Measurements from ENCODE around the gene FAAP100.

The FAAP100 gene

DNA sequence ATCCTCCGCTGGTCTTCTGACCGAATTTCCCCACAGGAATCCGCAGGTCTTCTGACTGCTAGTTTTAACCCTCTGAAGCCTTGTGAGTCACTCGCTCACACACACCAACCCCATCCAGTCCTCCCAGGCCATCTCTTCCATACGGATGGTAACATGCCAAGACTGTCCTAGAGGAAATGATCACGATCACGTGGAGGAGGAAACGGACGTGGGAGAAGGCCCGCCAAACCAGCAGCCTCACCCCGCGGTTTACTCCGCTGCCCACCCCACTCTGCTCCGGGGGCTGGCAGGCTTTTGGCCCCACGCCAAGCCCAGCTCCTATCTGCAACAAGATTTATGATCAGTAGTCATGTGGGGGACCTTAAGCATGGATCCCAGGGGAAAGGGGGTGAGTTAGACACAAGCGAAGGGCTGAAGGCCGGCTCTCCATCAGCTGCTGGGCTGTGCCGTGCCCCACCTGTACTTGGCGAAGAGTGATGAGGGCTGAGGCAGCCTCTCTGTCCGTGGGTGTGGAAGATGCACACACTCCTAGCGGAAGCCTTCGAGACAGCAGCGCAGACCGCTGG is 1.5 kb upstream of the FAAP100 start:
- DNase-seq (ENCODE audit: low read depth) = peak; percentile 18

DNA sequence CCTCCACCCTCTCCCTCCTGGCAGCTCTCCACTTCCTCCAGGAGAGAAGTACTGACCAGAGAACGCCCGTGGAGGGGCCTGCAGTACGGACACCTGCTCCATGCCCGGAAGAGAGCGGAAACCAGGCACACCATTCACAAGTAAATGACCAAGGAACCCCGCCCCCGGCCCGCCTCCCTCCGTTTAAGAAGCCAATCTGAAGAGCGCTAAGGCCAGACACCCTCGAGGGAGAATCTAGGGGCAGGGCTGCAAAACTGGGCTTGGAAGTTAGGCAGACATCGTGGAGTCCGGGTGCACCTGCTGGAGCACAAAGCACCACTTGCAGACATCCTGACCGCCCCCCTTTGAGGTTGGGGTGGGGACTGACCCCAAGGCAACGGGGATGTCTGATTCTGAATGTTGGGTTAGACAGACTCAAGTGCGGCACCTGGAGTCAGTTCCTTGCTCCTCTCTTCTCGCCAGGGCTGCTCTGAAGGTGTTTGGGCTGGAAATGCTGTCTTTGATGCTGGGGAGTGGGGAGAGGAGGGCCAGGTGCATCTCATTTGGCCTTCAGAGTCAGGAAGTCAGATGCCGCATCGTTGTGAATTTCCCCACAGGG is 964 bp upstream of the FAAP100 start:
- DNase-seq (ENCODE audit: low read depth) = peak; percentile 59

DNA sequence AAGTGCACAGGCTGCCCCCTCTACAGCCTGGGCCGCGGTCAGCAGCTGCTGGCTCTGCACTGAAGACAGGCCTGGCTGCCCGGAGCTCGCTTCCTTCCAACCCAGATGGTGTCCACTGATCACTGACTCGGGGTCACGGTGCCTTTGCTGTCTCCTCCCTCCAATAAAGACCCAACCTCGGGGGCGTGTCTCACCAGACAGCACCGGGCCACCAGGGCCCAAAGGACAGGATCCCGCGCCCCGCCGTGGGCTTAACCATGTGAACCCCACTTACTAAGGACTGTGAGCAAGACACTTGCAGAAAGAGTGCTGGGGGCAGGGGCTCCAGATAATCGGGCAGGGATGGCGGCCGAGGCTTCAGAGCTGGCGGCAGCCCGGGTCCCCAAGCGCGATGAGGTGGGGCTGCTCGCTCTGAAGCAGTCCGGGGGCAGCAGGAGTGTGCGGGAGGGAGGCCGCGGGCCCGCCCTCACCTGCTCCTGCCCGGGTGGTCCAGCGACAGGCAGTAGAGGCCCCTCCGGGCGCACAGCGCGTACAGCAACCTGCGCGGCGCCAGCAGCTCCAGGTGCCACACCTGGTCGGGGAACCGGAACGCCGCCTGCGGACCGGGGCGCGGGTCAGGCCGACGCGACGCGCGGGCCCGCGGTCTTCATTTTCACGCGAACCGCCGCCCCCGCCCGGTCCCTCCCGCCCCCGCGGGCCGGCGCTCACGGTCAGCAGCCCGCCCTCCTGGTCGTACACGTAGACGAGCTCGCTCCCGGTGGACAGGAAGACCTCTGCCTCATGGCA is 502 bp downstream of the FAAP100 start:
- DNase-seq (ENCODE audit: low read depth) = no peak

DNA sequence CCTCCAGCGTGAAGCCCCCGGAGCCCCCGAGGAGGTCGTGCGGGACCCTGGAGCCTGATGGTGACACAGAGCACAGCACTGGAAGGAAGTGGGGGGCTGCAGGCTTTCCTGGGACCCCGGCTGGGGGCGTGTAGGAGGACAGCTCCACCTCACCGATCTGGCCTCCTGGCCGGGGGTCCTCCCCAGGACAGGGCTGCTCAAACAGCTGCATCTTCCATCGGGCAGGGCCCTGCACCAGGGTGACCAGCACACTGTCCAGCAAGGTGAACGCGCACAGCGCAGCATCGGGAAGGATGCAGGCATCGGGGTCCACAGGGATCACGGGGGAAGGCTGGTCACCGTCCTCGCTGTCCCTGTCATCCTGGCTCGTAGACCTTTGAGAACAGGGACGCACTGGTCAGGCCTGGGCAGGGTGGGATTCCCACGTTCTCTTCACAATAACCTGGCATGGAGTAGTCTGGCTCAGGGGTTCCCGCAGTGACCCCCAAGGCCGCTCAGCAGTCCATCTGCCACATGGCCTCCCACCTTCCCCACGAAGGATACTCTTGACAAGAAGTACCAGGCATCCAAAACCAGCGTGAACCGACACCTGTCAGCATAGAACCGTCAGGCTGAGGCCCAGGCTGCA is 1.2 kb downstream of the FAAP100 start:
- no peak for DNase-seq (ENCODE audit: low read depth)

DNA sequence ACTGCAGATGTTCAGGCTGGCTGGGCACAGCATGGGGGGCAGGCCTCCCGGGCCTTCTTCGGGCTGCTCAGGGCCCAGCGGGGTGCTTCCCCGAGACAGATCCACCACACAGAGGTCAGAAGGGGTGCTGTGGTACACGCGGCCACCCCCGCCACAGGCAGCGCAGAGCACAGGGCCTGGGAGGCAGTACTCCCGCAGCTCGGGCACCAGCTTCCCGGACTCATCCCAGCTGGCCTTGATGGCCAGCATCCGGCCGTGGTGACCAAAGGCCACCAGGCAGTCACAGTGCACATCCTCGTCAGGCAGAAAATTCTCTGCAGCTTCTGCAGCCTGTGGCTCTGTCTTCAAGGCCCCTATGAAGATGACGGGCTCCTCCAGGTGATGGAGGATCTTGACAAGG is 1.9 kb downstream of the FAAP100 start:
- DNase-seq (ENCODE audit: low read depth) = no peak

GRCh38 chr17:81549826-81550225 is 2.3 kb downstream of the FAAP100 start:
- no peak for DNase-seq (ENCODE audit: low read depth)

DNA sequence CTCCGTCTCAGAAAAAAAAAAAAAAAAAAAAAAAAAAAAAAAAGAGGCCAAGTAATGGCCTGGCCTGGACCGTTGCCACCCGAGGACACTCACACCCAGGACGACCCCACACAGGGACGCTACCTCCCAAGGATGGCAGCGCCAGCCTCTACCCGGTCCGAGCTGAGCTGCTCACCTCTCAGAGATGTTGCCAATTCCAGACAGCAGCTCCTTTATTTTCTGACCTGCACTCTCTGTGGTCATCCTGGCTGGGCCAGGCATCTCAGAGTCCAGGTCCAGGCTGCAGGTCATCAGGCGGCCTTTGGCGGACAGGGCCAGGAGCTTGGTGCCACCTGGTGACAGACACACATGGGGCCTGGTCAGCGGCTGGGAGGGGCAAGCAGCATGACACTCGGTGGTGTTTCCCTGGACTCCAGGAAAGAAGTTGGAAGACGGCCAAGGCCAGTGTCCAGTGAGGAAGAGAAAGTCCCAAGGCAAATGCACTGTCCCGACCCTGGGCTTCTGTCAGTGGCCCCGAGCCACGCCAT is 3.1 kb downstream of the FAAP100 start:
- DNase-seq (ENCODE audit: low read depth) = no peak

GRCh38 chr17:81547614-81547982 is 4.6 kb downstream of the FAAP100 start:
- DNase-seq (ENCODE audit: low read depth) = no peak

GRCh38 chr17:81546906-81547613 is 5.1 kb downstream of the FAAP100 start:
- no peak for DNase-seq (ENCODE audit: low read depth)

DNA sequence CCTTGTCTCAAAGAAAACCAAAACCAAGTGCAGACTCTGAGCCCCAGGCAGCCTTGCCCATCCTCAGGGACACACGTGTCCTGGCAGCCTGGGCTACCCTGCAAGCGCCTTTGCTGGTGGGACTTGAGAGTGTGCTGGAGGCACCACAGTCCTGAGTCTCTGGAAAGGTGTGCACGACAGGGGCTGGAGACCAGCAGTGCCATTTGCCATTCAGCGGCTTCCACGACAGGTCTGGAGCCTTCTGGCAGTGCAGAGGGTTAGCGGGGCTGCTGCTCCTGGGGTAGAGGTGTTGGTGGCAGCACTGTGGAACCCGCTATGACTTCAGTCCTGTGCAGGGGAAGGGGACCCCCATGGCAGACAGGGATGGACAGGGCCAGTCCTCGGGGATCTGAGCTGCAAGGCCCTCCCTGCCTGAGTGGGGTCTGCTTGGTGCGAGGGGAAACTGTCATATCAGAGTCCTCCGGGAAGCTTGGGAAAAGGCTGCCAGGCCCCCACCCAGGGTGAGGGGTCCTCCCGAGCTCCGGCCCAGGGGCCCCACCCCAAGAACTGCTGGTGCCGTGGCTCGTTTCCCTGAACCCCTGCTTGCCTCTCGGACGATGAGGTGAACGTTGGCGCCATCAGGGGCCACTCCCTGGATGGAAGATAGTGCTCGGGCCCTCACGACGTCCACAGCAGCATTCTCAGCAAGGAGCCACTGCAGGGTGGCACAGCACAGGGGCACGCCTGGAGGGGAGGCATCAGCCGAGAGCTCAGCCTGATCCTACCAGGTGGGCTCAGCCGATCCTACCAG is 6.8 kb downstream of the FAAP100 start:
- no peak for DNase-seq (ENCODE audit: low read depth)

DNA sequence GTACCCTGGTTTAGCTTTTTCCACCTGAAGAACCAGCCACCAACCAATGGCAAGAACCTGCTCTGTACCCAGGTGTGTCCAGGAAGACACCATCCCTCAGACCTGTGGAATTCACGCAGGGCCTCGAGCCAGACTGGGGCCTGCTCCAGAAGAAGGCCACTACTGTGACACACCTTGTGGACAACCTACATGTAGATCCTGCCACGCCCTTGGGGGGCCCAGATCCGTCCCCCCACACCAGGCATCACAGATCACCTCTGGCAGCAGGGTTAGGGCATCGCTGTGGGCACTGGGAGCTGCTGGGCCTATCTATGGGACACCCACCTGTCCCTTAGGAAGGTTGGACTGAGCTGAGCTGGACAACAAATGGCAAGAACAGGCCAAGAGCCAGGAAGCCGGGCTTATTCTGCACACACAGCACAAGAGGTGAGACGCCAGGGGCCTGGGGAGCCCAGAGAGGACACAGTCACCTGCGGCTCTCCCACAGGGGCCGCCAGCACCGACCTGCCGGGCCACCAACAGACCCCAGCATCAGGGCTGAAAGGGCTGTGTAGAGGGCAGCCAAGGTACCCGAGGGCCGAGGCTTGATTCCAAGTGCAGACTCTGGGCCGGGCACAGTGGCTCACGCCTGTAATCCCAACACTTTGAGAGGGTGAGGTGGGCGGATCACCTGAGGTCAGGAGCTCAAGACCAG is 7.7 kb downstream of the FAAP100 start:
- DNase-seq (ENCODE audit: low read depth) = no peak

GRCh38 chr17:81543756-81544155 is 8.4 kb downstream of the FAAP100 start:
- no peak for DNase-seq (ENCODE audit: low read depth)

DNA sequence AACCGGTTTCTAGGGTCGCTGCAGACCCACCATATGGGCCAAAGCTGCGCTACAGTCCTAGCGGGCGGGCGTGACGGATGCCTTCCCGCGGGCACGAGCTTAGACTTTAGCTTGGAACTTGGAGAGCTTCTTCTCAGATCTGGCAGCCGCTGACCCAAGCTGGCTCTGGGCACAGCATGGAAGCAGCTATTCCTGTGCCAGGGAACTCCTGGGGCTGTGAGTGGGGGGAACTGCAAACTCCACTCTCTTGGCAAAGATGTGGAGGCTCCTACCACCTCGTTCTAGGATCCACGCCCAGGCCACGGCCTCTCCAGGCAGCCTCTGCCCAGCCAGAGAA is 8.8 kb downstream of the FAAP100 start:
- DNase-seq (ENCODE audit: low read depth) = no peak

DNA sequence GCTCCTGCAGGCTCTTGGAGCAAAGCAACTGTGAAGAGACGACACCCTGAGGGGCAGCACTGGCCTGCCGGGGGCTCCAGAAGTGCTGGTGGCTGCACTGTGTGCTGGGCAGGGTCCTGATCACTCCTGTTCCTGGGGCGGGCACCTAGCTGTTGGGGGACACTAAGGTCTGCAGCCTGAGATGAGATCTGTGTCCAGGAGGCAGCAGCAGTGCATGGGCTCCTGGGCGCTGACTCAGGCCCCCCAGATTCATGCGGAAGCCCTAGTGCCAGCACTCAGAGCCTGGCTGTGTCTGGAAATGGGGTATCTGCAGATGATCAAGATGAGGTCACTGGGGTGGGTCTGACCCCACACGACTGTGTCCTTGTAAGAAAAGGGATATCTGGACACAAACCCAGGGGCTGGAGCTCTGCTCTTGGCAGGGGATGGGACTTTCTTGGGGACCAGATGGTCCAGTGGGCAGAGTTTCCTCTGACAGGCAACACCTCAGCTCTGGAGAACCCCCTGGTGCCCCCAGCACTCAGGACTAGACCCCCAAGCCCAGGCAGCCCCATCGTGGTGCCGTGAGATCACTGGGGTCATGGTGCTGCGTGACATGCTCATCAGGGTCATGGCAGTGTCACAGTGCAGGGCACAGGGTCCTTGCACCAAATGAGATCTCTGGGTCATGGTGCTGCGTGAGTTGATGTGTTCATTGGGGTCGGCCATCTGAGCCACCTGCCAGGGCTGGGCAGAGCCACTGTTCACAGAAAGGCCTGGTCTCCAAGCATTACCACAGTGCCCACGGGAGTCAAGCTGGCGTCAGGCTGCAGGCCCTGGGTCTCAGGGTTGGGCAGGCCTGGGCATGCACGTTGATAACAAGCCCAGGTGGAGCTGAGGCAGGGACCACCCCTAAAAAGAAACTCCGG is 9.5 kb downstream of the FAAP100 start:
- no peak for DNase-seq (ENCODE audit: low read depth)

GRCh38 chr17:81541123-81541522 is 11.0 kb downstream of the FAAP100 start:
- no peak for DNase-seq (ENCODE audit: low read depth)

DNA sequence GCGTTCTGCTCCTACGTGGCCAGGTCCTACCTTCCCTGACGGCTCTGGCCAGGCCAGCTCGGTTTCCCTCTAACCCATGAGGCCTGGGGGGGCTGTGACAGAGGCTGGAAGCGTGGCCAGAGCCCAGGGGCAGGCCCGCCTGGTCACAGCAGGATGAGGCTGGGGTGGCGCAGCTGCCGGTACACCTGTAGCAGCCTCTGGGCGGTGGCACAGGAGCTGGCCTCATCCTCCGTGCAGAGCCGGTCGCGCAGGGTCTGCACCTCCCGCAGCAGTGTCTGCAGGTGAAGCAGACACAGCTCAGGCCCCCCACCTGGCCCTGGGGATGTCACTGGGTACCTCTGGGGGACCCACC is 11.5 kb downstream of the FAAP100 start:
- no peak for DNase-seq (ENCODE audit: low read depth)

DNA sequence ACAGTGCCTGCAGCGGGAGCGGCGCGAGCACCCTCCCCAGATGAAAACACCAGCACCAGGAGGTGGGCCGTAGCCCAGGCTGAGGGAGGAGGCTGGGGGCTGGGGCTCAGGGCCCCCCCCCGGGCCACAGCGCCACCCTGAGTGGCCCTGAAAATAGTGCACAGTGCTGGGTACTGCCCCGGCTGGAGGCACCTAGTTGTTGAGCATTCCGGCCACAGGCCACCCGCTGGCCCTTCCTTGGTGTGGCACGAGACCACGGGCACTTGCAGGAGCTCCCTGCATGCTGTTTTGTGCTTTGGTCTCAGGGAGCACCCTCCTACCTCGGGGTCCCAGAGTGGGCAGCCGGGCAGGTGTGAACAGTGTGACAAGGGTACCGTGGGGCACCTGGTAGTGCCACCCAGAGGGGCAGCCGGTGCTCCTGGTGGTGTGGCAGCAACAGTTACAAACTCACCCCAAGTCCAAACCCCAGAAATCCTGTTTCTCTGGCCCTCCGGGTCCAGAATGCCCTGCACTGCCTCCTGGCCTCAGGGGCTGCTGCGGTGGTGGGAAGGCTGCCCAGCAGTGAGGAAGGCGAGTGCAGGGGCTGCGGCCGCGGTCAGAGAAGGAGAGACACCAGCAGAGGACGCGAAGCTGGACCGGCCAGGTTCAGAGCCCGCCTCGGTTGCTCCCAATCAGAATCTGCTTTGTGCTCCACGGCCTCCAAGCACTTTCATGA is 12.0 kb downstream of the FAAP100 start:
- DNase-seq (ENCODE audit: low read depth) = no peak

DNA sequence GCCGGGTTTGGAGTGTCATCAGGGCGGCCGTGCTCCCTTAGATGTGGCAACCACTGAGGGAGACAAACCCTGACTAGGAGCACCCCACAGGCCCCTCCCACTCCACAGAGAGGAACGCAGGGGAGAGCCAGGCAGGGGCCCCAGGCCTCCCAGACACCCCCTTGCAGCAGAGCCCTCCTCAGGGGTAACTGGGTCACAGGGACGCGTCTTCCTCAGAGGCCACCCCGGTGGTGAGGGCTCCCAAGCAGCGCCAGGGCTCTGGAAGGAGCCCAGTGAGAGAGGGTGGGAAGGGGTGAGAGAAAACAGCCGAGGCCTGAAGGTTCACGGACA is 12.6 kb downstream of the FAAP100 start:
- DNase-seq (ENCODE audit: low read depth) = no peak

All from stimulated activated CD8-positive, alpha-beta memory T cell treated with anti-CD3 and anti-CD28 coated beads, Interleukin-12 subunit alpha, Interleukin-12 subunit beta, amount 100 ng/mL, for 4 hours (primary cell).